Measurements from ENCODE around the gene SUMO3.
A peak's percentile ranks its signal among the peaks of the same experiment; 100 is the strongest.
"Not testable (repeated sequence)": the region's sequence is repeated elsewhere in the genome, so short reads cannot be mapped to it uniquely, and the experiment has no call there.

The SUMO3 gene

GRCh38 chr21:44846485-44847260 lies 28.8 kb upstream of the SUMO3 start:
- DNase-seq: no peak

GRCh38 chr21:44846224-44846484 lies 28.3 kb upstream of the SUMO3 start:
- DNase-seq: no peak

GRCh38 chr21:44845418-44846223 lies 27.8 kb upstream of the SUMO3 start:
- peak; percentile 10 for DNase-seq

- DNase-seq: no peak
Measured at GRCh38 chr21:44844256-44844655, 26.4 kb upstream of the SUMO3 start.

- DNase-seq: no peak
Measured at GRCh38 chr21:44842721-44843445, 25.0 kb upstream of the SUMO3 start.

- DNase-seq: no peak
Measured at GRCh38 chr21:44842087-44842486, 24.2 kb upstream of the SUMO3 start.

- no peak for DNase-seq
Measured at GRCh38 chr21:44840771-44841170, 22.9 kb upstream of the SUMO3 start.

GRCh38 chr21:44838951-44839350 lies 21.1 kb upstream of the SUMO3 start:
- no peak for DNase-seq

- DNase-seq: no peak
Measured at GRCh38 chr21:44838039-44838895, 20.4 kb upstream of the SUMO3 start.

- DNase-seq: no peak
Measured at GRCh38 chr21:44837537-44837936, 19.7 kb upstream of the SUMO3 start.

- DNase-seq: no peak
Measured at GRCh38 chr21:44836666-44837471, 19.0 kb upstream of the SUMO3 start.

GRCh38 chr21:44836349-44836665 lies 18.4 kb upstream of the SUMO3 start:
- DNase-seq: no peak

GRCh38 chr21:44835647-44835973 lies 17.7 kb upstream of the SUMO3 start:
- DNase-seq: no peak

- DNase-seq: no peak
Measured at GRCh38 chr21:44834951-44835646, 17.2 kb upstream of the SUMO3 start.

- DNase-seq: no peak
Measured at GRCh38 chr21:44834231-44834950, 16.5 kb upstream of the SUMO3 start.

- DNase-seq: no peak
Measured at GRCh38 chr21:44833663-44834062, 15.8 kb upstream of the SUMO3 start.

- not testable (repeated sequence) for DNase-seq
Measured at GRCh38 chr21:44832516-44833255, 14.8 kb upstream of the SUMO3 start.

- no peak for DNase-seq
Measured at GRCh38 chr21:44831227-44831860, 13.5 kb upstream of the SUMO3 start.

GRCh38 chr21:44829507-44830092 lies 11.7 kb upstream of the SUMO3 start:
- no peak for DNase-seq
